Mesothelial cell of epicardium (in vitro differentiated cells): ENCODE data around the gene IBTK. TPM values are rescaled to one million over a fixed set of nuclear protein-coding genes. Genes with fewer than 3 reads are reported as not detected.

Experiments
- DNase-seq, 2 experiments: peaks; one replicate each; pipeline ENCODE4 v3.0.0; 2021; ENCODE audit warnings: low spot score in 2 of 2; ENCODE audit not compliant: unreplicated experiment in 2 of 2
- H3K27ac Mint-ChIP-seq: 2 replicates; pipeline ENCODE4 v1.8.0; 2021; ENCODE audit warnings: mixed read lengths
- H3K27me3 Mint-ChIP-seq: 2 replicates; pipeline ENCODE4 v1.8.0; 2021; ENCODE audit warnings: low read depth, mixed read lengths
- H3K36me3 Mint-ChIP-seq: 2 replicates; pipeline ENCODE4 v1.8.0; 2021; ENCODE audit warnings: mixed read lengths
- H3K4me1 Mint-ChIP-seq: 2 replicates; pipeline ENCODE4 v1.8.0; 2021; ENCODE audit warnings: mixed read lengths
- H3K4me3 Mint-ChIP-seq: 2 replicates; pipeline ENCODE4 v1.8.0; 2021; ENCODE audit warnings: mild to moderate bottlenecking, moderate library complexity, mixed read lengths
- H3K9me3 Mint-ChIP-seq: 2 replicates; pipeline ENCODE4 v1.8.0; 2021; ENCODE audit warnings: mixed read lengths
- total RNA-seq: library from RNA; stranded (reverse); gene quantifications from 3 replicates; pipeline ENCODE4 v1.2.1, GENCODE V29; 2021
- TF ChIP-seq, protein P1 (sequence below): fragments of 200-600 bp; sonication (generic); IDR thresholded peaks from one replicate; pipeline ENCODE4 v1.5.0; 2021; ENCODE audit warnings: antibody characterized with exemption; ENCODE audit not compliant: unreplicated experiment

The IBTK gene
- total RNA-seq, 1 donor from 2014 or later, result 33.3 TPM

DNA sequence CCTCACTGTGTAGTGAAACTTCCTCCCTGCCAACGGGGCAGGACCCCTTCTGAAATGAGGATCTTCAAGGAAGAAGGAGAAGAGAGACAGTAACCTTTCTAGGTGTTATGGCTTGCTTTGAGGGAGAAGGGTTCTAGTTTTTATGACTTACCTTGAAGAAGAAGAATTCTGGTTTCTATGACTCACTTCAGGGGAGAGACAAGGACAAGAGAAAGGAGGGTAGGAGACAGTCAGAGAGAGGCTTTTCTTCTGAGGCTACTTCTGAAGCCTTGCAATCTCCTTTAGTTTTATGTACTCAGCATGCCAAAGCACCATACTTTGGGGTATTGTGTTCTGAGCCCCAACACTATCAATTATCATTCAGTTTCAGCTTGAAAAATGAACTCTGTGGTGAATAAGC is 25.8 kb upstream of the IBTK start:
- H3K27ac Mint-ChIP-seq, result no peak overlapping the region
- no peaks in the 10 kb centered on the region for H3K27me3 Mint-ChIP-seq

DNA sequence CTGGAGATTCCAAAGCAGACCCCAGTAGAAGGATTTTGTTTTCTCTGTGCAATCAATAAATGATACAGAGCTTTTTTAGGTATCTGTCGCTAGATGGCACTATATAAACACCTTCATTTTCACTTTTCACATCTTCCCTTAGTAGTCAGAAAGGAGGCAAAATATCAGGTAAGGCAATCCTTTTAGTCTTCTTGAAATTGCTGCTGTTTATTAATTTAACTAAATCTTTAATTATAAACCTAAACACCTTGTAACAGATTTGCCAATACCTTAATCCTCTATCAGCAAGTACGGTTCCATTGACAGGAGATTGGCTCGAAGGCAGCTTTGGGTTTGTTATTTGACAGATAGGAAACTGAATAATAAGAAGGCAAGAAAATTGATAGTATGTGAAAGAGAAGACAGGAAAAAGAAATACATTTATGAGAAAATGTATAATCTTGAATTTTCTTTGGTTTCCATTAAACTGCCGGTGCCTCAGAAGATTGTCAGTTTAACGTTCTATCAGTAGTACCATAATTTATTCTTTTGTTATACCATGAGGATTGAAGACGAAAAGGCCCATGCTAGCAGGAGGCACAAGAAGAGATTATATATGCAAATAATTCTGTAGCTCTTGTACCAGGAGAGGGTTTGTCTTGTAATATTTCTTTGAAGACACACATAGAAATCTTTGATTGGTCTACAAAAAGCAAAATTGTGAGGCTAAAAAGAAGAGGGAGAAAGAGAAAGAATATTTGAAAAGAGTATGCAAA is 23.5 kb upstream of the IBTK start:
- no peaks in the 10 kb centered on the region for H3K9me3 Mint-ChIP-seq
- H3K4me3 Mint-ChIP-seq, result no peak overlapping the region
- TF ChIP-seq, protein P1, sequence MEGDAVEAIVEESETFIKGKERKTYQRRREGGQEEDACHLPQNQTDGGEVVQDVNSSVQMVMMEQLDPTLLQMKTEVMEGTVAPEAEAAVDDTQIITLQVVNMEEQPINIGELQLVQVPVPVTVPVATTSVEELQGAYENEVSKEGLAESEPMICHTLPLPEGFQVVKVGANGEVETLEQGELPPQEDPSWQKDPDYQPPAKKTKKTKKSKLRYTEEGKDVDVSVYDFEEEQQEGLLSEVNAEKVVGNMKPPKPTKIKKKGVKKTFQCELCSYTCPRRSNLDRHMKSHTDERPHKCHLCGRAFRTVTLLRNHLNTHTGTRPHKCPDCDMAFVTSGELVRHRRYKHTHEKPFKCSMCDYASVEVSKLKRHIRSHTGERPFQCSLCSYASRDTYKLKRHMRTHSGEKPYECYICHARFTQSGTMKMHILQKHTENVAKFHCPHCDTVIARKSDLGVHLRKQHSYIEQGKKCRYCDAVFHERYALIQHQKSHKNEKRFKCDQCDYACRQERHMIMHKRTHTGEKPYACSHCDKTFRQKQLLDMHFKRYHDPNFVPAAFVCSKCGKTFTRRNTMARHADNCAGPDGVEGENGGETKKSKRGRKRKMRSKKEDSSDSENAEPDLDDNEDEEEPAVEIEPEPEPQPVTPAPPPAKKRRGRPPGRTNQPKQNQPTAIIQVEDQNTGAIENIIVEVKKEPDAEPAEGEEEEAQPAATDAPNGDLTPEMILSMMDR, result peak; percentile 58
- DNase-seq, result no peak
- no peaks in the 10 kb centered on the region for H3K27me3 Mint-ChIP-seq
- no peaks in the 10 kb centered on the region for H3K4me1 Mint-ChIP-seq
- no peaks in the 10 kb centered on the region for H3K36me3 Mint-ChIP-seq
- no peak overlapping the region for H3K27ac Mint-ChIP-seq

More for the DNA sequence above, 25.8 kb upstream of the IBTK start:
- Mint-ChIP-seq H3K4me3 (no peak overlapping the region), H3K4me1 (no peaks in the 10 kb centered on the region), H3K9me3 (no peaks in the 10 kb centered on the region), H3K36me3 (no peaks in the 10 kb centered on the region)
- TF ChIP-seq, protein P1, result no peak
- no peak for DNase-seq

- H3K36me3 Mint-ChIP-seq, result no peaks in the 10 kb centered on the region
- H3K4me1 Mint-ChIP-seq, result no peaks in the 10 kb centered on the region
- DNase-seq, result no peak
- H3K27ac Mint-ChIP-seq, result no peak overlapping the region
- TF ChIP-seq, protein P1, result no peak
- H3K4me3 Mint-ChIP-seq, result no peak overlapping the region
- H3K9me3 Mint-ChIP-seq, result no peaks in the 10 kb centered on the region
- H3K27me3 Mint-ChIP-seq, result no peaks in the 10 kb centered on the region
These were observed 20.8 kb upstream of the IBTK start for GRCh38 chr6:82268301-82268846.

GRCh38 chr6:82264824-82265223 is 17.3 kb upstream of the IBTK start:
- no peaks in the 10 kb centered on the region for H3K27me3 Mint-ChIP-seq
- H3K4me3 Mint-ChIP-seq, result no peak overlapping the region
- H3K36me3 Mint-ChIP-seq, result no peaks in the 10 kb centered on the region
- DNase-seq, result no peak
- no peak overlapping the region for H3K27ac Mint-ChIP-seq
- H3K9me3 Mint-ChIP-seq, result no peaks in the 10 kb centered on the region
- H3K4me1 Mint-ChIP-seq, result peaks cover 3% of the 10 kb centered on the region
- TF ChIP-seq, protein P1, result no peak

GRCh38 chr6:82264321-82264720 is 16.8 kb upstream of the IBTK start:
- TF ChIP-seq, protein P1, result no peak
- no peak overlapping the region for H3K27ac Mint-ChIP-seq
- H3K36me3 Mint-ChIP-seq, result no peaks in the 10 kb centered on the region
- no peak overlapping the region for H3K4me3 Mint-ChIP-seq
- no peaks in the 10 kb centered on the region for H3K9me3 Mint-ChIP-seq
- H3K27me3 Mint-ChIP-seq, result no peaks in the 10 kb centered on the region
- DNase-seq, result no peak
- peaks cover 3% of the 10 kb centered on the region for H3K4me1 Mint-ChIP-seq
